Measurements from ENCODE around the gene THTPA.

DNA sequence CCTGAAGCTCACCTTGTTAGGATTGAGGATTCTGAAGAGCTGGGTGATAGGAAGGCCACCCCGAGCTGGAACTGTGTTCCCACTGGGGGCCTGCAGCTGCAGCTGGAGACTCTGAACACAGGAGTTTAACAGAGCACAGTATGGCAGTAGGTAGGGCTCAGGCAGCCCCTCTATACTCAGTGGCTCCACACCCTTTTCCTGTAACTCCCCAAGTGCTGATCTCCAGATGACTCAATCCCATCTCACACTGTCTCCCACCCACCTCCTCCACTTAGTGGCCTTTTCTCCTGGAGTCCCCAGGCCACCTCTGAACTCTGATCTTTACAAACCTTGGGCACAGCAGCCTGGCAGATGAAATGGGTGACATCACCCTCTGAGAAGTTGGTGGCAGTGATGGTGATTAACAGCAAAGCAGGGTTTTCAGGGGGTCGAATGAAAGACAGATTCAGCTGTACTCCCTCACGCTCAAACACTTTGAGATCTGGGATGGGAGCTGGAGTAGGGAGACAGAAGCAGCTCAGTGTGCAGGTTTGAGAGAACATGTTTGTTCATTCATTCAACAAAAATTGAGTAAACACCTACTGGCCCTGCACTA, 4.0 kb downstream of the THTPA start:
- TF ChIP-seq, protein P1, sequence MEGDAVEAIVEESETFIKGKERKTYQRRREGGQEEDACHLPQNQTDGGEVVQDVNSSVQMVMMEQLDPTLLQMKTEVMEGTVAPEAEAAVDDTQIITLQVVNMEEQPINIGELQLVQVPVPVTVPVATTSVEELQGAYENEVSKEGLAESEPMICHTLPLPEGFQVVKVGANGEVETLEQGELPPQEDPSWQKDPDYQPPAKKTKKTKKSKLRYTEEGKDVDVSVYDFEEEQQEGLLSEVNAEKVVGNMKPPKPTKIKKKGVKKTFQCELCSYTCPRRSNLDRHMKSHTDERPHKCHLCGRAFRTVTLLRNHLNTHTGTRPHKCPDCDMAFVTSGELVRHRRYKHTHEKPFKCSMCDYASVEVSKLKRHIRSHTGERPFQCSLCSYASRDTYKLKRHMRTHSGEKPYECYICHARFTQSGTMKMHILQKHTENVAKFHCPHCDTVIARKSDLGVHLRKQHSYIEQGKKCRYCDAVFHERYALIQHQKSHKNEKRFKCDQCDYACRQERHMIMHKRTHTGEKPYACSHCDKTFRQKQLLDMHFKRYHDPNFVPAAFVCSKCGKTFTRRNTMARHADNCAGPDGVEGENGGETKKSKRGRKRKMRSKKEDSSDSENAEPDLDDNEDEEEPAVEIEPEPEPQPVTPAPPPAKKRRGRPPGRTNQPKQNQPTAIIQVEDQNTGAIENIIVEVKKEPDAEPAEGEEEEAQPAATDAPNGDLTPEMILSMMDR (IDR thresholded peaks at IDR 0.05 in 2 of 3, conservative IDR thresholded peaks at IDR 0.05 in 1 of 3; ENCODE audit: insufficient read depth in 2 of 3, low read depth in 1 of 3, low read length in 3 of 3), result no peak
- TF ChIP-seq TCF7 (IDR thresholded peaks at IDR 0.05; ENCODE audit: borderline replicate concordance) (no peak), ZNF407 (IDR thresholded peaks at IDR 0.05; ENCODE audit: low read depth) (no peak), ZNF12 (CRISPR knock-in tag; IDR thresholded peaks at IDR 0.05) (no peak), PHF8 (IDR thresholded peaks at IDR 0.05; ENCODE audit: borderline replicate concordance, low read length) (no peak), NONO (IDR thresholded peaks at IDR 0.05; ENCODE audit: low read depth in 2 of 2, low read length in 1 of 2) (no peak), EWSR1 (IDR thresholded peaks at IDR 0.05; ENCODE audit: borderline replicate concordance, low read depth, partially characterized antibody) (no peak), EGR1 (conservative IDR thresholded peaks at IDR 0.05) (no peak)
